Measurements from ENCODE around the gene HDAC2.

- no peak for TF ChIP-seq CTCF (IDR thresholded peaks at IDR 0.05)
- no peak for TF ChIP-seq POLR2A (IDR thresholded peaks at IDR 0.05)
These were observed 84.4 kb downstream of the HDAC2 start for GRCh38 chr6:113886512-113886911.

Data from Peyer's patch (tissue), 4 donors.